HG03039 (cell line): ENCODE measurements around the gene CIB2.

ENCODE experiments used
- ATAC-seq: cut with Tn5 transposase; IDR thresholded peaks from one replicate; pipeline ENCODE4 v1.9.1; 2021; ENCODE audit warnings: mild to moderate bottlenecking, moderate library complexity; ENCODE audit not compliant: unreplicated experiment

CIB2 gene

GRCh38 chr15:78109156-78109555, 22.1 kb downstream of the CIB2 start:
- no peak for ATAC-seq

- ATAC-seq, result no peak
These were observed 22.8 kb downstream of the CIB2 start for GRCh38 chr15:78108300-78109084.

- no peak for ATAC-seq
These were observed 23.8 kb downstream of the CIB2 start for GRCh38 chr15:78107471-78107870.

- ATAC-seq, result no peak
These were observed 25.6 kb downstream of the CIB2 start for GRCh38 chr15:78105476-78106241.

- ATAC-seq, result no peak
These were observed 26.4 kb downstream of the CIB2 start for GRCh38 chr15:78104566-78105475.

GRCh38 chr15:78104119-78104479, 27.1 kb downstream of the CIB2 start:
- no peak for ATAC-seq

- peak; percentile 65 for ATAC-seq
These were observed 27.7 kb downstream of the CIB2 start for GRCh38 chr15:78103406-78104118.

- ATAC-seq, result no peak
These were observed 28.5 kb downstream of the CIB2 start for GRCh38 chr15:78102741-78103140.

GRCh38 chr15:78102211-78102610, 29.0 kb downstream of the CIB2 start:
- ATAC-seq, result no peak

- ATAC-seq, result no peak
These were observed 29.7 kb downstream of the CIB2 start for GRCh38 chr15:78101423-78102105.

- no peak for ATAC-seq
These were observed 30.4 kb downstream of the CIB2 start for GRCh38 chr15:78100886-78101285.

- ATAC-seq, result no peak
These were observed 33.0 kb downstream of the CIB2 start for GRCh38 chr15:78098131-78098755.

- no peak for ATAC-seq
These were observed 33.6 kb downstream of the CIB2 start for GRCh38 chr15:78097667-78098066.

- no peak for ATAC-seq
These were observed 37.8 kb downstream of the CIB2 start for GRCh38 chr15:78093242-78094020.

- no peak for ATAC-seq
These were observed 38.8 kb downstream of the CIB2 start, which contains the start of gene SH2D7 for GRCh38 chr15:78092261-78093041. TSS of gene SH2D7 (plus strand) at chr15:78092561. CDS start at chr15:78092585, 24 bp downstream.

GRCh38 chr15:78090422-78091063, 40.7 kb downstream of the CIB2 start:
- no peak for ATAC-seq

GRCh38 chr15:78088773-78089080, 42.5 kb downstream of the CIB2 start:
- no peak for ATAC-seq
